Psoas muscle (tissue), 8 donors: ENCODE results near the gene C16orf74. TPM values are rescaled to one million over a fixed set of nuclear protein-coding genes. Genes with fewer than 3 reads are reported as not detected.

ENCODE experiments used
- ATAC-seq, 4 donors: fragments of 200-7000 bp; cut with Tn5 transposase; one replicate each; pipeline ENCODE4 v1.9.1; 2020; ENCODE audit warnings: moderate library complexity in 3 of 4, mild to moderate bottlenecking in 2 of 4
- DNase-seq, 2 donors: peaks; one replicate each; pipeline ENCODE4 v3.0.0-alpha.2; 2020
- H3K27ac ChIP-seq: fragments of 200-600 bp; one replicate; pipeline ENCODE4 v1.8.0; 2022
- H3K27me3 ChIP-seq, 3 donors: fragments of 200-600 bp in 1 of 3; one replicate each; pipeline versions ENCODE4 v1.6.1 to v1.8.0; 2013 to 2022; ENCODE audit warnings: low read length in 2 of 3, mild to moderate bottlenecking in 2 of 3, moderate library complexity in 1 of 3; ENCODE audit not compliant: insufficient read depth in 3 of 3
- H3K36me3 ChIP-seq, 2 donors: fragments of 200-600 bp in 1 of 2; one replicate each; pipeline versions ENCODE4 v1.6.1 to v1.8.0; 2013 to 2022; ENCODE audit warnings: low read depth in 1 of 2, mild to moderate bottlenecking in 1 of 2, moderate library complexity in 1 of 2; ENCODE audit not compliant: insufficient read depth in 1 of 2
- H3K4me1 ChIP-seq: fragments of 200-600 bp; one replicate; pipeline ENCODE4 v1.8.0; 2022
- H3K4me3 ChIP-seq: fragments of 200-600 bp; one replicate; pipeline ENCODE4 v1.8.0; 2022; ENCODE audit warnings: mild to moderate bottlenecking
- H3K9me3 ChIP-seq: fragments of 200-600 bp; one replicate; pipeline ENCODE4 v1.8.0; 2022
- WGBS, 3 donors: extraction: QIAGEN DNeasy Blood & Tissue Kit; methylation state at CpG; one replicate each; pipeline versions ENCODE4 v1.1.6 to v1.1.7; 2013; 5-methylcytosine and 5-hydroxymethylcytosine counted together
- intact Hi-C, 2 donors: fragments of 100-400 bp; cut with DNase I; formaldehyde crosslinking; loops; one replicate each; pipeline versions ENCODE4 v1.11.0 to v1.14.2; 2022
- polyA plus RNA-seq, 3 donors: library from polyadenylated mRNA; stranded (reverse); fragments of 200-250 nt; gene quantifications; one replicate each; pipeline ENCODE4 v1.2.3, GENCODE V29; 2013
- total RNA-seq, 4 donors: library from RNA; stranded (reverse); fragmentation: NEBNext Ultra II Directional in 2 of 4; extraction: Animal tissue kit (Norgen Biotek cat#: 25700) in 2 of 4; gene quantifications; one replicate each; pipeline versions ENCODE4 v1.2.1 to v1.2.4, GENCODE V29; 2021 to 2023
- TF ChIP-seq, protein P1 (sequence below): fragments of 200-600 bp; IDR thresholded peaks from one replicate; pipeline ENCODE4 v1.8.0; 2022; ENCODE audit warnings: antibody characterized with exemption
- donor health status: healthy with polysubstance abuse.
- donor health status: DM: no; HTN: no; CAD: no; lungs with moderate emphysema.
- donor health status: Bipolar disorder and iron deficiency.
- donor health status: healthy.
- donor health status: DM: yes; HTN: yes; CAD: no.
- donor health status: DM: no; HTN: no; CAD: no.
- donor health status: DM: no; HTN: no; CAD: no.
- donor health status: DM: yes; HTN: yes; CAD: no.

Gene C16orf74
- total and polyA plus RNA-seq, 7 donors: 0.13 to 3.8 (median 0.24) TPM; not detected in 2

DNA sequence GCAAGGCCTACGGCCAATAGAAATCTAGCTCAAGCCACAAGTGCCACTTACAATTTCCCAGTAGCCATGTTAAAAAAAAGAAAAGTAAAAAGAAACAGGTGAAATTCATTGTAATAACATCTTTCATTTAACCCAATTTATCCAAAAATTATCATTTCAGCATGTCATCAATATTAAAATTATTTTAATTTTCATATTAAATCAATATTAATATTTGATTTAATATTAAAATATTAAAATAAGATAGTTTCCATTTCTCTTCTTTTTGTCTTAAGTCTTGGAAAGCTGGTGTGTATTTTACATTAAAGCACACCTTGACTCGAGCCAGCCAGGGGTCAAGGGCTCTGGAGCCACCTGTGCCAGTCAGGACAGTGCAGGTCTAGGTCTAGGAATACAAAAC is 12.7 kb upstream of the C16orf74 start:
- Histone ChIP-seq H3K36me3 (no peaks in the 10 kb centered on the region), H3K27ac (no peak overlapping the region), H3K9me3 (no peaks in the 10 kb centered on the region), H3K27me3 (peaks cover 0 to 11% (median 0%) of the 10 kb centered on the region in 3 donors), H3K4me1 (no peaks in the 10 kb centered on the region), H3K4me3 (no peak overlapping the region)
- TF ChIP-seq, protein P1, sequence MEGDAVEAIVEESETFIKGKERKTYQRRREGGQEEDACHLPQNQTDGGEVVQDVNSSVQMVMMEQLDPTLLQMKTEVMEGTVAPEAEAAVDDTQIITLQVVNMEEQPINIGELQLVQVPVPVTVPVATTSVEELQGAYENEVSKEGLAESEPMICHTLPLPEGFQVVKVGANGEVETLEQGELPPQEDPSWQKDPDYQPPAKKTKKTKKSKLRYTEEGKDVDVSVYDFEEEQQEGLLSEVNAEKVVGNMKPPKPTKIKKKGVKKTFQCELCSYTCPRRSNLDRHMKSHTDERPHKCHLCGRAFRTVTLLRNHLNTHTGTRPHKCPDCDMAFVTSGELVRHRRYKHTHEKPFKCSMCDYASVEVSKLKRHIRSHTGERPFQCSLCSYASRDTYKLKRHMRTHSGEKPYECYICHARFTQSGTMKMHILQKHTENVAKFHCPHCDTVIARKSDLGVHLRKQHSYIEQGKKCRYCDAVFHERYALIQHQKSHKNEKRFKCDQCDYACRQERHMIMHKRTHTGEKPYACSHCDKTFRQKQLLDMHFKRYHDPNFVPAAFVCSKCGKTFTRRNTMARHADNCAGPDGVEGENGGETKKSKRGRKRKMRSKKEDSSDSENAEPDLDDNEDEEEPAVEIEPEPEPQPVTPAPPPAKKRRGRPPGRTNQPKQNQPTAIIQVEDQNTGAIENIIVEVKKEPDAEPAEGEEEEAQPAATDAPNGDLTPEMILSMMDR: no peak
- no peak for DNase-seq
- intact Hi-C loops: no loop called here
- WGBS, 3 donors: 86 to 92% (median 87%) methylated on average over 2 of the region's 2 CpGs
- ATAC-seq: no peak

DNA sequence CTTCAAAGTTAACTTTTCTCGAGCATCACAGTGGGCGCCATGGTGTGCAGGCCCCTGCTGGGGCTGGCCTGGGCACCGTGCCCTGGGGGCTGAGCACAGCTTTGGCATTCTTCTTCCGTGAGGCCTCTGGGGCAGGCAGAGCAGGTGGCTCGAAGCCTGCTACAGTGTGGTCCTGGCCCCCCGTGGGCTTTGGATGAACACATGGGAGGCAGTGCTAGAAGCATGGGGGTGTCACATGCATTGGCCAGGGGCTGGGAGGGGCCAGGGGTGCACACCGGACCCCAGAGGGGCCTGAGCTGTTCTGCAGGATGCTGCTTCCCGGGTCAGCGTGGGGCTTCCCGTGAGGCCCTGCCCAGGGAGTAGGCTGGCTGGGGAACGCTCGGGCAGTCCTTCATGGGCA is 12.1 kb upstream of the C16orf74 start:
- TF ChIP-seq, protein P1: no peak
- DNase-seq: no peak
- no peak for ATAC-seq
- 55 to 72% (median 63%) methylated on average over 10 to 12 of the region's 12 CpGs for WGBS, 3 donors
- Histone ChIP-seq H3K4me1 (no peaks in the 10 kb centered on the region), H3K36me3 (no peaks in the 10 kb centered on the region), H3K27me3 (peaks cover 0 to 11% (median 0%) of the 10 kb centered on the region in 3 donors), H3K4me3 (no peak overlapping the region), H3K27ac (no peak overlapping the region), H3K9me3 (no peaks in the 10 kb centered on the region)
- intact Hi-C loops: no loop called here

DNA sequence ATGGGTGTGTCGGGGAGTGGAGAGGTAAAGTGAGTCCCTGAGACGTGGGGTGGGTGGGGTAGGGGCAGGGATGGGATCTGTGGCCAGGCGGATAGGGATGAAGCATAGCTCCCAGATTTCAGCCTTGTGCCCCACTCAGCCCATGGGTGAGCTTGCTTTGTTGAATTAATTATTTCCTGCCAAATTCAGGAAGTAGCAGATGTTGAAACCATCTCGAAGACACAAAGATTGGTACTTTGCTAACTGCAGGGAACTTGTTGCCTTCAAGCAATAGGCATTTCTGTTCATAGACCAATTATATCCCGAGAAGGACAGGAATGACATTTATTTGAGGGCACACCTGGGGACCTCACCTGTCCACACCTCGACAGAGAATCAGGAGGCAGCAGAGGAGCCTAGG is 11.0 kb upstream of the C16orf74 start:
- no peak for ATAC-seq
- Histone ChIP-seq H3K36me3 (no peaks in the 10 kb centered on the region), H3K9me3 (no peaks in the 10 kb centered on the region), H3K4me3 (no peak overlapping the region), H3K4me1 (no peaks in the 10 kb centered on the region), H3K27ac (no peak overlapping the region), H3K27me3 (peaks cover 0 to 11% (median 0%) of the 10 kb centered on the region in 3 donors)
- intact Hi-C loops: loop anchor here in 1 of 2 donors (2.0 kb wide), 1 partner anchor 103 kb away; no protein-coding TSS in a partner anchor
- TF ChIP-seq, protein P1: no peak
- WGBS, 3 donors: 67 to 69% (median 68%) methylated on average over 6 of the region's 6 CpGs
- no peak for DNase-seq

DNA sequence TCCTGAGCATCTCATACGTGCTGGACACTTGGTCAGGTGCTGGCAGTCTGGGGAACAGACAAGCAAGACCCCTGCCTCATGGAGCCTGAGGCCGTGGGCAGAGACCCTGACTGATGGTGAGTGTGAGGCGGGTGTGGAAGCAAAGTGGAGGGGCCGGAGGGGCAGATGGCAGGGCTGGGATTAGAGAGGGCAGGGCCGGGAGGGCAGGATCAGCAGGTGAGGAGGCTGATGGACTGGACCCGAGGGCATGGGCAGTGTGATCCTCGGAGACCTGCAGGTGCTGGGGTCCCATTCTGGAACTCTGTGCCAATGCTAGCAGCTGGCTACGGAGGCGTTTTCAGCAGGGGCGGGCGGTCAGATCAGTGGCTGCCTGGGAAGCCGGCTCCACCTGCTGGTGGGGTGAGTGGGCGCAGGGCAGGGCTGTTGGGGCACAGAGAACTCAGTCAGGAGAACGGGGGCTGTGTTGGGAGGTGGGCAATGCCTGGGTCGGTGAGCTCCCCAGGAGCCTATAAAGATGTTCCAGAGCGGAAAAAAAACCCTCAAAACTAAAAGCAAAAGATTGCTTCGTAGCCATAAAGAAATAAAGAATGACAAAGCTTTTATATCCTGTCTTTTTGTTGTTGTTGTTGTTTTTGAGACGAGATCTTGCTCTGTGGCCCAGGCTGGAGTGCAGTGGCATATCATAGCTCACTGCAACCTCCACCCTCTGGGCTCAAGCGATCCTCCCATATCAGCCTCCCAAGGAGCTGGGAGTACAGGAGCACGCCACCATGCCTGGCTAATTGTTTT is 8.9 kb upstream of the C16orf74 start:
- Histone ChIP-seq H3K27ac (no peak overlapping the region), H3K36me3 (no peaks in the 10 kb centered on the region), H3K9me3 (no peaks in the 10 kb centered on the region), H3K27me3 (peaks cover 0 to 11% (median 0%) of the 10 kb centered on the region in 3 donors), H3K4me3 (no peak overlapping the region), H3K4me1 (no peaks in the 10 kb centered on the region)
- WGBS, 3 donors: 53 to 55% (median 54%) methylated on average over 20 of the region's 20 CpGs
- intact Hi-C loops: loop anchor here (1.0 to 2.0 kb wide), 2 partner anchors 100 to 101 kb away; no protein-coding TSS in a partner anchor
- TF ChIP-seq, protein P1: peak; percentile 55
- peak in 1 of 2 donors; percentile 78 for DNase-seq
- peak; percentile 75 to 94 (median 86) for ATAC-seq
